ENCODE data around the gene ADAMTS14.

Gene ADAMTS14

GRCh38 chr10:70771311-70772194, 99.2 kb downstream of the ADAMTS14 start:
- no peak for DNase-seq (ENCODE audit: low read depth)

- no peak for DNase-seq (ENCODE audit: low read depth)
Observed at GRCh38 chr10:70772627-70773026, 100.3 kb downstream of the ADAMTS14 start.

- no peak for DNase-seq (ENCODE audit: low read depth)
Observed at GRCh38 chr10:70773461-70773860, 101.2 kb downstream of the ADAMTS14 start.

GRCh38 chr10:70773965-70774809, 101.9 kb downstream of the ADAMTS14 start:
- no peak for DNase-seq (ENCODE audit: low read depth)

- no peak for DNase-seq (ENCODE audit: low read depth)
Observed at GRCh38 chr10:70774810-70775678, 102.7 kb downstream of the ADAMTS14 start.

GRCh38 chr10:70775679-70776454, 103.6 kb downstream of the ADAMTS14 start:
- DNase-seq (ENCODE audit: low read depth) = no peak

GRCh38 chr10:70776455-70777005, 104.2 kb downstream of the ADAMTS14 start:
- no peak for DNase-seq (ENCODE audit: low read depth)

GRCh38 chr10:70777063-70777875, 105.0 kb downstream of the ADAMTS14 start:
- no peak for DNase-seq (ENCODE audit: low read depth)

GRCh38 chr10:70778267-70778924, 106.1 kb downstream of the ADAMTS14 start:
- no peak for DNase-seq (ENCODE audit: low read depth)

- no peak for DNase-seq (ENCODE audit: low read depth)
Observed at GRCh38 chr10:70779088-70779487, 106.8 kb downstream of the ADAMTS14 start.

GRCh38 chr10:70779511-70780369, 107.4 kb downstream of the ADAMTS14 start:
- DNase-seq (ENCODE audit: low read depth) = no peak

- DNase-seq (ENCODE audit: low read depth) = no peak
Observed at GRCh38 chr10:70780370-70780760, 108.1 kb downstream of the ADAMTS14 start.

- no peak for DNase-seq (ENCODE audit: low read depth)
Observed at GRCh38 chr10:70780772-70781171, 108.5 kb downstream of the ADAMTS14 start.

GRCh38 chr10:70781461-70782051, 109.2 kb downstream of the ADAMTS14 start:
- no peak for DNase-seq (ENCODE audit: low read depth)

- DNase-seq (ENCODE audit: low read depth) = no peak
Observed at GRCh38 chr10:70782086-70782745, 109.9 kb downstream of the ADAMTS14 start.

GRCh38 chr10:70782746-70783680, 110.7 kb downstream of the ADAMTS14 start:
- no peak for DNase-seq (ENCODE audit: low read depth)
